HFF-Myc (cell line): ENCODE results near the gene DIRAS2.

Experiments
- DNase-seq: peaks from one replicate; pipeline ENCODE4 v3.0.0-alpha.2; 2011; ENCODE audit warnings: low read depth; ENCODE audit errors: extremely low read depth
- H3K4me3 ChIP-seq: replicated peaks from 2 replicates; pipeline ENCODE4 v1.5.1; 2011; ENCODE audit warnings: low read depth, mild to moderate bottlenecking, control low read depth, low read length
- TF ChIP-seq, protein P1 (sequence below): IDR thresholded peaks from 2 replicates; pipeline ENCODE4 v1.5.1; 2012; ENCODE audit warnings: mild to moderate bottlenecking, low read depth, low read length, control low read depth; ENCODE audit errors: missing control alignments

Gene DIRAS2, protein sequence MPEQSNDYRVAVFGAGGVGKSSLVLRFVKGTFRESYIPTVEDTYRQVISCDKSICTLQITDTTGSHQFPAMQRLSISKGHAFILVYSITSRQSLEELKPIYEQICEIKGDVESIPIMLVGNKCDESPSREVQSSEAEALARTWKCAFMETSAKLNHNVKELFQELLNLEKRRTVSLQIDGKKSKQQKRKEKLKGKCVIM

GRCh38 chr9:90642570-90643539 is at the start of gene DIRAS2:
DIRAS2 (minus strand) TSS chr9:90642824; CDS start chr9:90613827, 28,997 bp downstream.
- TF ChIP-seq, protein P1, sequence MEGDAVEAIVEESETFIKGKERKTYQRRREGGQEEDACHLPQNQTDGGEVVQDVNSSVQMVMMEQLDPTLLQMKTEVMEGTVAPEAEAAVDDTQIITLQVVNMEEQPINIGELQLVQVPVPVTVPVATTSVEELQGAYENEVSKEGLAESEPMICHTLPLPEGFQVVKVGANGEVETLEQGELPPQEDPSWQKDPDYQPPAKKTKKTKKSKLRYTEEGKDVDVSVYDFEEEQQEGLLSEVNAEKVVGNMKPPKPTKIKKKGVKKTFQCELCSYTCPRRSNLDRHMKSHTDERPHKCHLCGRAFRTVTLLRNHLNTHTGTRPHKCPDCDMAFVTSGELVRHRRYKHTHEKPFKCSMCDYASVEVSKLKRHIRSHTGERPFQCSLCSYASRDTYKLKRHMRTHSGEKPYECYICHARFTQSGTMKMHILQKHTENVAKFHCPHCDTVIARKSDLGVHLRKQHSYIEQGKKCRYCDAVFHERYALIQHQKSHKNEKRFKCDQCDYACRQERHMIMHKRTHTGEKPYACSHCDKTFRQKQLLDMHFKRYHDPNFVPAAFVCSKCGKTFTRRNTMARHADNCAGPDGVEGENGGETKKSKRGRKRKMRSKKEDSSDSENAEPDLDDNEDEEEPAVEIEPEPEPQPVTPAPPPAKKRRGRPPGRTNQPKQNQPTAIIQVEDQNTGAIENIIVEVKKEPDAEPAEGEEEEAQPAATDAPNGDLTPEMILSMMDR, result peak; percentile 36
- peak; percentile 6 for DNase-seq
- H3K4me3 ChIP-seq, result peak within 1 kb of the TSS; percentile 23

DNA sequence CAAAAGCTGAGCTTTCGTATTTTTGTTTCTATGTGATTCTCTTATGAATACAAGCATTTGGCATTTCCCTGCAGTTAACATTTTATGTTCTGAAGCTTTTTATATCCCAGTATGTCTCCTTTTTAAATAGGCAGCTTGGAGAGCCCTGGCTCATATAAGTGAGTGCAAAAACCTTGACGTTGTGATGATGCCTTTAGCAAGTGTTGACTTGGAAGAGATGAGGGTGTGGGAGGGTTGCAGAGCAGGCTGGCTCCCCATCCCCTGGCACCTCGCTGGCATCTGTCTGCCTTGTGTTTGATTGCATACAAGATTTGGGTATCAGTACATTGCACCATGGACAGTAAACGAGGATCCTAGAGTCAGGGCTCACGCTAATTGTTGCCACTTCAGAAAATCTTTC is 42.1 kb upstream of the DIRAS2 start:
- DNase-seq, result no peak
- TF ChIP-seq, protein P1, result no peak
- no peak overlapping the region for H3K4me3 ChIP-seq

DNA sequence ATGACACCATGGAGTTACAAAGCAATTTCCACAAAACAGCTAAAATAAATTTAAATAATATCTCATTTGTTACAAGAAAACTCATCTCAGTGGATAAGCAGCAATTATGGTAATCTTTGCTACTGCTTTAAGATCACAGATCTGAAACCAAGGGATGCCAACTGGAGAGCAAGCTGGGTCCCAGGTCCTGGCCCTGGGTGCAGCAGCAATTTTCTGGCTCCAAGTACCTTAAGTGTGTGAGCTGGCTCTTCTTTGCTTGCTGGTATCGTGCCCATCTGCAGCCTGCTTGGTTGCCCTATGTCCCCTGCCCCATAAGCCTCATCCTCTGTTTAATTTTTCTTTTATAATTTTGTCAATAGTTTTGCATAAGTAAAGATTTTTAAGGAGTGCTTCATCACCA is 41.5 kb upstream of the DIRAS2 start:
- H3K4me3 ChIP-seq, result no peak overlapping the region
- TF ChIP-seq, protein P1, result no peak
- DNase-seq, result no peak

DNA sequence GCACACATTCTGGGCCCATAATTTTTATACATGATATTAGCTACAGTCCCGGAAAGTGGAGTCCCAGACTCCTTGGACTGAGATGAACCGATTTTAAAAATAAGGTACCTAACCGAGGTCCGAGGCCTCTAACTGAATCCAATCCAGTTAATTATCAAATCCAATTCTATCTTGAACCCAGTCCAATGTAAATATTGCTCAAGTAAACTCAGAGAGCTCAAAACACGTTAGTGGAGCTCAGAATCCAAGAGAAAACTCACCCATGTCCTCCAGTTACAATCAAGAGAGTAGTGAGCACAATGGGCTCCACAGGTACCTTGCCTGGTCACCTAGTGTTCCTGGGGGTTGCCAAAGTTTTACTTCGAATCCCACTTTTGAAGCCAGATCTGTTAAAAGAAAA is 37.9 kb upstream of the DIRAS2 start:
- TF ChIP-seq, protein P1, result no peak
- H3K4me3 ChIP-seq, result no peak overlapping the region
- no peak for DNase-seq

DNA sequence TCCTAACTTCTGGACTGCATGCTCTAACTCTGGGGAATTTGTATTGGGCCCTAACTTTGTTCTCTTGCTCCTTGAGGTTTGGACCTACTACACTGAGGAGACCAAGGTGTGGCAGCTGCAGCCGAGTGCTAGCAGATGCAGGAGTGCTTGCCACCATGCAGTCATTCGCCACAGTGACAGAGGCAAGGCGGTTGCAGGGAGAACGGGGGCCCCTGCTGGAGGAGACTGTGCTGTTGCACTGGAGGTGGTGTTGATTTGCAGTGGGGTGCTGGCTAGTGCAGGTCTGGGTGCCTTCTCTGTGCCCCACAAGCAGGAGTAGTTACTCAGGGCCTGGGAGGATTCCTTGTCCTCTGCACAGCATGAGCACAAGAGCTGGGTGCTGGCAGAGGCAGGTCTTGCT is 22.4 kb upstream of the DIRAS2 start:
- no peak for DNase-seq
- H3K4me3 ChIP-seq, result no peak overlapping the region
- TF ChIP-seq, protein P1, result no peak

DNA sequence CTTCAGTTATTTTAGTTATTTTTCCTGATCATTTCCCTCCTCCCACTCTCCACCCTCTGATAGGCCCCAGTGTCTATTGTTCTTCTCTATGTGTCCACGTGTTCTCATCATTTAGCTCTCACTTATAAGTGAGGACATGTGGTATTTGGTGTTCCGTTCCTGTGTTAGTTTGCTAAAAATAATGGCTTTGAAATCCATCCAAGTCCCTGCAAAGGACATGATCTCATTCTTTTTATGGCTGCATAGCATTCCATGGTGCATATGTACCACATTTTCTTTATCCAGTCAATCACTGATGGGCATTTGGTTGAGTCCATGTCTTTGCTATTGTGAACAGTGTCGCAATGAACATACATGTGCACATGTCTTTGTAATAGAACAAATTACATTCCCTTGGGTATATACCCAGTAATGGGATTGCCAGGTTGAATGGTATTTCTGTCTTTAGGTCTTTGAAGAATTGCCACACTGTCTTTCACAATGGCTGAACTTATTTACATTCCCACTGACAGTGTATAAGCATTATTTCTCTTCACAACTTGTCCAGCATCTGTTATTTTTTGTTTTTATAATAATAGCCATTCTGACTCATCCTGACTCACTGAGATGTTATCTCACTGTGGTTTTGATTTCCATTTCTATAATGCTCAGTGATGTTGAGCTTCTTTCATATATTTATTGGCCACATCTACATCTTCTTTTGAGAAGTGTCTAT is 17.2 kb upstream of the DIRAS2 start:
- no peak overlapping the region for H3K4me3 ChIP-seq
- TF ChIP-seq, protein P1, result no peak
- DNase-seq, result peak; percentile 27
